HepG2 (cell line): Measurements from ENCODE around the gene SNX24. TPM values are rescaled to one million over a fixed set of nuclear protein-coding genes. Genes with fewer than 3 reads are reported as not detected.

Source experiments
- ATAC-seq: fragments of 200-7000 bp; cut with Tn5 transposase; 3 replicates; pipeline ENCODE4 v1.9.1; 2020; ENCODE audit warnings: mild to moderate bottlenecking, moderate library complexity
- BruUV-seq: library from RNA; stranded (reverse); fragments of 400-500 nt; replicated peaks from 2 replicates; lab custom pipeline; 2021; lab: Mats Ljungman, UMichigan
- CTCF ChIA-PET: fragments of 300-600 bp; formaldehyde crosslinking; extraction: SDS; loops from one replicate; lab custom pipeline; 2021; ENCODE audit warnings: low total read pairs, inconsistent platforms, low intra/inter-chr PET ratio; lab: Yijun Ruan, JAX
- POLR2A ChIA-PET: fragments of 350-600 bp; sonication (Branson Sonifier 250); formaldehyde crosslinking; loops from one replicate; lab custom pipeline; 2020; ENCODE audit warnings: antibody characterized with exemption, inconsistent platforms; lab: Yijun Ruan, JAX
- DNase-seq: peaks from one replicate; pipeline ENCODE4 v3.0.0-alpha.2; 2015; ENCODE audit warnings: low spot score
- FAIRE-seq: peaks from 3 replicates; lab custom pipeline; 2011; peaks lifted over from hg19 to GRCh38; lab: Jason Lieb, UNC
- H2AFZ ChIP-seq: one replicate; pipeline ENCODE4 v1.6.1; 2011; ENCODE audit warnings: low read length, inconsistent platforms
- H3K27ac ChIP-seq: fragments of 300-600 bp; 3 replicates; pipeline ENCODE4 v1.8.0; 2011; ENCODE audit warnings: mixed run types, mild to moderate bottlenecking, mixed read lengths, low read length, inconsistent platforms; ENCODE audit not compliant: insufficient read depth; ENCODE audit errors: extremely low read length
- H3K27me3 ChIP-seq, 2 experiments: fragments of 200-600 bp in 1 of 2; 2 replicates in 1 of 2; 3 replicates in 1 of 2; pipeline versions ENCODE4 v1.6.0 to v1.8.0; 2011; ENCODE audit warnings: low read length in 2 of 2, mild to moderate bottlenecking in 2 of 2, moderate library complexity in 2 of 2, inconsistent platforms in 1 of 2; ENCODE audit not compliant: insufficient read depth in 2 of 2, control insufficient read depth in 1 of 2
- H3K36me3 ChIP-seq, 2 experiments: fragments of 200-600 bp in 1 of 2; replicated peaks in 1 of 2; 2 replicates in 1 of 2; 3 replicates in 1 of 2; pipeline versions ENCODE4 v1.5.1 to v1.8.0; 2011; ENCODE audit warnings: low read length in 2 of 2, inconsistent platforms in 1 of 2; ENCODE audit not compliant: insufficient read depth in 2 of 2, control insufficient read depth in 1 of 2
- H3K4me1 ChIP-seq: 2 replicates; pipeline ENCODE4 v1.5.1; 2012; ENCODE audit warnings: low read length, inconsistent platforms; ENCODE audit not compliant: insufficient read depth
- H3K4me2 ChIP-seq: 2 replicates; pipeline ENCODE4 v1.6.0; 2011; ENCODE audit warnings: low read depth, low read length, inconsistent platforms
- H3K4me3 ChIP-seq, 3 experiments: fragments of 200-600 bp in 1 of 3; sonication (generic), shearing (Covaris generic) in 1 of 3; replicated peaks in 1 of 3; 2 replicates each; pipeline ENCODE4 v1.5.1; 2011 to 2016; ENCODE audit warnings: low read length in 3 of 3, inconsistent platforms in 2 of 3, low read depth in 2 of 3, mild to moderate bottlenecking in 2 of 3, control low read depth in 1 of 3, mixed read lengths in 1 of 3; ENCODE audit not compliant: insufficient read depth in 1 of 3
- H3K79me2 ChIP-seq: one replicate; pipeline ENCODE4 v1.6.1; 2011; ENCODE audit warnings: low read length, inconsistent platforms; ENCODE audit not compliant: insufficient read depth
- H3K9ac ChIP-seq: 2 replicates; pipeline ENCODE4 v1.6.0; 2011; ENCODE audit warnings: mild to moderate bottlenecking, low read depth, low read length, inconsistent platforms; ENCODE audit not compliant: insufficient read depth
- H3K9me3 ChIP-seq: 2 replicates; pipeline ENCODE4 v1.5.1; 2012; ENCODE audit warnings: mild to moderate bottlenecking, low read length
- H4K20me1 ChIP-seq: 2 replicates; pipeline ENCODE4 v1.6.0; 2011; ENCODE audit warnings: inconsistent platforms, mild to moderate bottlenecking, low read length, moderate library complexity; ENCODE audit not compliant: insufficient read depth
- AHR ChIP-seq: IDR thresholded peaks from 2 replicates; pipeline ENCODE4 v1.6.1; 2018; ENCODE audit warnings: missing genetic modification reagents, missing compliant biosample characterization
- ATF7 ChIP-seq, 2 experiments: fragments of 450-650 bp in 1 of 2; sonication (generic) in 1 of 2; formaldehyde crosslinking in 1 of 2; IDR thresholded peaks; 2 replicates each; pipeline versions ENCODE4 v1.4.0 to v1.6.1; 2016 to 2020; ENCODE audit warnings: antibody characterized with exemption in 1 of 2, mild to moderate bottlenecking in 1 of 2, missing genetic modification reagents in 1 of 2
- MEIS1 ChIP-seq: sonication (generic); formaldehyde crosslinking; IDR thresholded peaks from 2 replicates; pipeline ENCODE4 v1.9.0; 2021; ENCODE audit warnings: mild to moderate bottlenecking, missing genetic modification reagents, moderate library complexity, borderline replicate concordance
- RORA ChIP-seq: sonication (generic); formaldehyde crosslinking; IDR thresholded peaks from 2 replicates; pipeline ENCODE4 v1.5.0; 2020; ENCODE audit warnings: mild to moderate bottlenecking, missing genetic modification reagents, moderate library complexity
- ZNF18 ChIP-seq: sonication (generic); formaldehyde crosslinking; IDR thresholded peaks from 2 replicates; pipeline ENCODE4 v1.8.0; 2022; ENCODE audit warnings: mild to moderate bottlenecking, missing genetic modification reagents; ENCODE audit not compliant: insufficient replicate concordance
- ZNF343 ChIP-seq: sonication (generic); formaldehyde crosslinking; IDR thresholded peaks from 2 replicates; pipeline ENCODE4 v1.4.0; 2020; ENCODE audit warnings: mild to moderate bottlenecking, missing genetic modification reagents
- WGBS: methylation state at CpG from one replicate; pipeline ENCODE4 v1.1.6; 2017; ENCODE audit warnings: low lambda C conversion rate; 5-methylcytosine and 5-hydroxymethylcytosine counted together
- in situ Hi-C: cut with HindIII; loops from 2 replicates; pipeline ENCODE4 v1.10.0; 2017; ENCODE audit warnings: low pct_unique_long_range_greater_than_20kb; ENCODE audit not compliant: extremely low pct_ligation_motif_present
- intact Hi-C: fragments of 100-400 bp; cut with micrococcal nuclease; formaldehyde crosslinking; loops from one replicate; pipeline ENCODE4 v1.10.0; 2022; ENCODE audit not compliant: unreplicated experiment
- polyA plus RNA-seq, 8 experiments: library from polyadenylated mRNA; depleted of rRNA in 3 of 8; stranded (reverse) in 7 of 8; unstranded in 1 of 8; fragments of >200 nt; fragmentation: Illumina TruSeq in 4 of 8; extraction: Trizol in 4 of 8; gene quantifications; 2 replicates each; pipeline versions ENCODE4 v1.2.1 to v1.2.3, GENCODE V29; 2011 to 2016; ENCODE audit warnings: low read depth in 4 of 8, missing spikeins in 1 of 8, mixed read lengths in 1 of 8; ENCODE audit not compliant: insufficient read depth in 1 of 8
- total RNA-seq, 5 experiments: library from RNA; depleted of rRNA; stranded (reverse); fragments of >200 nt; fragmentation: Illumina TruSeq; extraction: Trizol; gene quantifications; 2 replicates each; pipeline ENCODE4 v1.2.3, GENCODE V29; 2016; ENCODE audit warnings: low read depth in 1 of 5

The SNX24 gene
- total and polyA plus RNA-seq, 2 of the 13 experiments (the other 11 are each of a cell fraction or from before 2014, with no cell fraction given), result 7.2 to 23.7 TPM

- no peak overlapping the region for H2AFZ ChIP-seq
- ChIA-PET POLR2A (no interaction called here), CTCF (no interaction called here)
- H3K4me2 ChIP-seq, result no peak overlapping the region
- H3K27ac ChIP-seq, result no peak overlapping the region
- 93% methylated on average over 6 of the region's 6 CpGs for WGBS
- no peaks in the 10 kb centered on the region for H4K20me1 ChIP-seq
- DNase-seq (no peak), ATAC-seq (peak; percentile 47; the same call in 2 of the 3 replicates), FAIRE-seq (no peak)
- H3K4me1 ChIP-seq, result no peaks in the 10 kb centered on the region
- H3K36me3 ChIP-seq, result no peaks in the 10 kb centered on the region
- TF ChIP-seq MEIS1 (CRISPR knock-in tag), result no peak
- TF ChIP-seq ZNF343 (CRISPR knock-in tag), result no peak
- no peak for TF ChIP-seq AHR (CRISPR knock-in tag)
- TF ChIP-seq RORA (CRISPR knock-in tag), result no peak
- intact Hi-C loops, result no loop called here
- H3K9ac ChIP-seq, result no peak overlapping the region
- H3K4me3 ChIP-seq, result no peak overlapping the region
- no TSS peak for BruUV-seq
- no peaks in the 10 kb centered on the region for H3K79me2 ChIP-seq
- no peaks in the 10 kb centered on the region for H3K27me3 ChIP-seq
- H3K9me3 ChIP-seq, result no peaks in the 10 kb centered on the region
- in situ Hi-C loops, result no loop called here
Measured at GRCh38 chr5:122885891-122886290, 40.5 kb downstream of the SNX24 start.

GRCh38 chr5:122895141-122895540 lies 49.7 kb downstream of the SNX24 start:
- CTCF ChIA-PET, result no interaction called here
- H3K36me3 ChIP-seq, result no peaks in the 10 kb centered on the region
- BruUV-seq, result no TSS peak
- H3K79me2 ChIP-seq, result no peaks in the 10 kb centered on the region
- H2AFZ ChIP-seq, result no peak overlapping the region
- POLR2A ChIA-PET, result no interaction called here
- no peak for FAIRE-seq
- intact Hi-C loops (no loop called here), in situ Hi-C loops (no loop called here)
- DNase-seq, result no peak
- 100% methylated on average over 1 of the region's 1 CpG for WGBS
- H3K27me3 ChIP-seq, result no peaks in the 10 kb centered on the region
- peaks cover 3% of the 10 kb centered on the region; the same call in 1 of the 2 replicates for H4K20me1 ChIP-seq
- no peak overlapping the region for H3K9ac ChIP-seq
- no peak overlapping the region for H3K27ac ChIP-seq
- H3K4me1 ChIP-seq, result no peaks in the 10 kb centered on the region
- no peak overlapping the region for H3K4me2 ChIP-seq
- TF ChIP-seq ATF7 (IDR thresholded peaks at IDR 0.05) (peak; percentile 65), ATF7 (CRISPR knock-in tag; IDR thresholded peaks at IDR 0.05) (no peak), ZNF18 (CRISPR knock-in tag) (no peak)
- H3K9me3 ChIP-seq, result no peaks in the 10 kb centered on the region
- ATAC-seq, result no peak
- H3K4me3 ChIP-seq, result no peak overlapping the region
